Thymus (tissue), 11 donors: ENCODE results near the gene CDK16. TPM values are rescaled to one million over a fixed set of nuclear protein-coding genes. Genes with fewer than 3 reads are reported as not detected.

Source experiments
- DNase-seq, 9 donors: peaks; one replicate each; pipeline ENCODE4 v3.0.0-alpha.2; 2013; ENCODE audit warnings: low spot score in 9 of 9, low read depth in 6 of 9, missing footprints in 1 of 9
- H3K27ac ChIP-seq, 2 donors: one replicate each; pipeline ENCODE4 v1.5.1; 2013; ENCODE audit warnings: control low read depth in 1 of 2, low read depth in 1 of 2, low read length in 1 of 2, mild to moderate bottlenecking in 1 of 2, moderate library complexity in 1 of 2
- H3K27me3 ChIP-seq, 2 donors: one replicate each; pipeline ENCODE4 v1.5.1; 2013; ENCODE audit warnings: low read length in 1 of 2; ENCODE audit not compliant: control insufficient read depth in 2 of 2, insufficient read depth in 1 of 2
- H3K36me3 ChIP-seq, 2 donors: one replicate each; pipeline ENCODE4 v1.5.1; 2013; ENCODE audit warnings: low read length in 1 of 2, mild to moderate bottlenecking in 1 of 2, moderate library complexity in 1 of 2; ENCODE audit not compliant: control insufficient read depth in 2 of 2, insufficient read depth in 2 of 2
- H3K4me1 ChIP-seq, 2 donors: one replicate each; pipeline ENCODE4 v1.5.1; 2013; ENCODE audit warnings: low read length in 2 of 2; ENCODE audit not compliant: control insufficient read depth in 2 of 2, insufficient read depth in 2 of 2
- H3K4me3 ChIP-seq, 2 donors: one replicate each; pipeline ENCODE4 v1.5.1; 2013; ENCODE audit warnings: low read length in 2 of 2, control low read depth in 1 of 2, mild to moderate bottlenecking in 1 of 2
- H3K9me3 ChIP-seq, 2 donors: one replicate each; pipeline ENCODE4 v1.5.1; 2013; ENCODE audit warnings: low read length in 1 of 2, mild to moderate bottlenecking in 1 of 2; ENCODE audit not compliant: control insufficient read depth in 2 of 2, insufficient read depth in 1 of 2
- WGBS: extraction: QIAGEN DNeasy Blood & Tissue Kit; methylation state at CpG from one replicate; pipeline ENCODE4 v1.1.7; 2013; 5-methylcytosine and 5-hydroxymethylcytosine counted together
- polyA plus RNA-seq: library from polyadenylated mRNA; stranded (reverse); fragments of 200-250 nt; gene quantifications from one replicate; pipeline ENCODE4 v1.2.3, GENCODE V29; 2013
- total RNA-seq: library from RNA; stranded (reverse); fragments of 120-200 nt; gene quantifications from one replicate; pipeline ENCODE4 v1.2.4, GENCODE V29; 2013
- donor health status: healthy.

Gene CDK16
- total and polyA plus RNA-seq, 2 donors: 28.8 to 41.9 TPM

DNA sequence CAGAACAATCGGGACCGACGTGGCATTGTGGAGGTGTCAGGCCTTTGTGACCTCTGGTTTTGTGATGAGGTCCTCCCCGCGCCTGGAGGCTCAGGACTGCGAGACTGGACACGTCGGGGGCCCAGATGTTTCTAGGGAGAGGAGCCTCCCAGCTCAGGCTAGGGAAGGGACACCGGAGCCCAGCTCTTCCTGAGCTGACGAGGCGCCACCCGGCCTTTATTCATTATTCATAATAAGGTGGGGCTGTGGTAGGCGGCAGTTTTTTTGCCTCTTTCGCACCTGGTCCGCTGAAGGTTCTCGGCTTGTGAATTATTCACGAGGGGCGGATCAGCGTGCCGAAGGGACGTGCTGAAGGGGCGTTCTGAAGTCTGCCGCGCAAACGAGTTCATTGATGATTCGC, 27.1 kb upstream of the CDK16 start:
- under 1% methylated on average over 26 of the region's 26 CpGs for WGBS
- H3K4me1 ChIP-seq: peaks cover 13 to 46% of the 10 kb centered on the region in 2 donors

DNA sequence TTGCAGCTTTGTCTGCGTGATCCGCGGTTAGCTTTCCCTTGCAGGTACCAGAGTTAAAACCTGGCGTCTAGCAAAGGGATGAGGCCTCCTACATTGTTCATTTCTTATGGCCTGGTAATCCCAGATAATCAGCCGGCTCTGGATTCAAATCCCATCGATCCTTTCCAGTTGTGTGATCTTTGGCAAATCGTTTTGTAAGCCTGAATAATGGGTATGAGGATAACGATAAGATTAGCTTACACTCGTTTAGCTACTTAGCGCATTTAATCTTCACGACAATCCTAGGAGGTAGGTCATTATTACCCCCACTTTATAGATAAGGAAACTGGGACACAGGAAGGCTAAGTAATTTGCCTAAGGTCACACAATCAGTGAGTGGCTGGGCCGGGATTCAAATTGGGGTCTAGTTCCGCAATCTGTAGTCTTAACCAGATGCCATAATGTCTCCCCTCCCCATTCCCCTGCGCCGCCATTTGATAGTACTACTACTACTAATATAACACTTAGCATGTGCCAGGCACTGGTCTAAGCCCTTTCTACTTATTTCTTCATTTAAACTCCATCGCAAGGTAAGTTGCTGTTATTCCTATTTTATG, 26.6 kb upstream of the CDK16 start:
- DNase-seq: no peak
- H3K27me3 ChIP-seq: peaks cover 0 to 17% of the 10 kb centered on the region in 2 donors
- 60% methylated on average over 16 of the region's 16 CpGs for WGBS
- peaks cover 8 to 10% of the 10 kb centered on the region in 2 donors for H3K36me3 ChIP-seq
- peak overlapping the region; percentile 59 to 65 for H3K4me3 ChIP-seq
- peaks cover 13 to 51% of the 10 kb centered on the region in 2 donors for H3K4me1 ChIP-seq
- H3K9me3 ChIP-seq: peaks cover 0 to 4% of the 10 kb centered on the region in 2 donors
- H3K27ac ChIP-seq: peak overlapping the region in 1 of 2 donors; percentile 72

More for the DNA sequence above, 27.1 kb upstream of the CDK16 start:
- Histone ChIP-seq H3K36me3 (peaks cover 9 to 10% of the 10 kb centered on the region in 2 donors), H3K4me3 (peak overlapping the region; percentile 59 to 65), H3K27me3 (peaks cover 0 to 17% of the 10 kb centered on the region in 2 donors), H3K9me3 (peaks cover 0 to 4% of the 10 kb centered on the region in 2 donors), H3K27ac (peak overlapping the region; percentile 40 to 72)
- DNase-seq: peak in 4 of 9 donors; percentile 3 to 60 (median 20)

GRCh38 chrX:47193475-47194193, 24.8 kb upstream of the CDK16 start, which contains the start of gene UBA1:
TSS of gene UBA1 (plus strand) at chrX:47193829. CDS start at chrX:47198803, 4,974 bp downstream.
- peaks cover 20 to 22% of the 10 kb centered on the region in 2 donors for H3K36me3 ChIP-seq
- under 1% methylated on average over 50 of the region's 50 CpGs for WGBS
- peak within 1 kb of the TSS; percentile 90 to 92 for H3K27ac ChIP-seq
- DNase-seq: peak; percentile 87 to 99 (median 93)
- peak within 1 kb of the TSS; percentile 80 to 89 for H3K4me3 ChIP-seq
- H3K9me3 ChIP-seq: peaks cover 0 to 4% of the 10 kb centered on the region in 2 donors
- peaks cover 0 to 17% of the 10 kb centered on the region in 2 donors for H3K27me3 ChIP-seq
- H3K4me1 ChIP-seq: peaks cover 13 to 55% of the 10 kb centered on the region in 2 donors

- WGBS: 13% methylated on average over 14 of the region's 14 CpGs
- Histone ChIP-seq H3K4me3 (peak overlapping the region; percentile 80 to 89), H3K27me3 (peaks cover 0 to 17% of the 10 kb centered on the region in 2 donors), H3K36me3 (peaks cover 27 to 28% of the 10 kb centered on the region in 2 donors), H3K9me3 (peaks cover 0 to 4% of the 10 kb centered on the region in 2 donors), H3K27ac (peak overlapping the region; percentile 90 to 92), H3K4me1 (peaks cover 13 to 55% of the 10 kb centered on the region in 2 donors)
- DNase-seq: peak in 2 of 9 donors; percentile 2 to 58
Measured at GRCh38 chrX:47194194-47194787, 24.2 kb upstream of the CDK16 start.

DNA sequence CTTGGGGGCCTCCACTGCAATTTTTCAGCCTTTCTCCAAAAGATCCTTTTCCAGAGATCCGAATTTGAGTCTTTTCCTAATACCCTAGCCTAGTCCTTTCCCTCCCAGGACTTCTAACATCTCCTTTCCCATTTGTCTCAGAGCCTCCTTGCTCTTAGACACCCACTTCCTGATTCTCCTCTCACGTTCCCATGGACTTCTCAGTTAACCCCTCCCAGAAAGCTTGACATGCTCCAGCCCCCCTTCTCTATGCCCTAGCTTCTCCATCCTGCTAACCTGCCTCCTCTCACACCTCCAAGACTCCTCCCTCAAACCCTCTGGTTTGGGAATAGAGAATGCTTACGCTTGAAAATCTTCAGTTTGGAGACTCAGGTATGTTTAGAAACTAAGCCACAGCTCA, 22.4 kb upstream of the CDK16 start:
- no peak for DNase-seq
- no peak overlapping the region for H3K27ac ChIP-seq
- H3K27me3 ChIP-seq: peaks cover 0 to 7% of the 10 kb centered on the region in 2 donors
- H3K9me3 ChIP-seq: no peaks in the 10 kb centered on the region
- H3K4me1 ChIP-seq: peaks cover 13 to 49% of the 10 kb centered on the region in 2 donors
- WGBS: 81% methylated on average over 3 of the region's 3 CpGs
- H3K36me3 ChIP-seq: peaks cover 44% of the 10 kb centered on the region in 2 donors
- H3K4me3 ChIP-seq: no peak overlapping the region

GRCh38 chrX:47197526-47197925, 21.0 kb upstream of the CDK16 start:
- no peak for DNase-seq
- WGBS: 94% methylated on average over 7 of the region's 7 CpGs
- Histone ChIP-seq H3K9me3 (no peaks in the 10 kb centered on the region), H3K27me3 (no peaks in the 10 kb centered on the region), H3K4me3 (no peak overlapping the region), H3K36me3 (peaks cover 58 to 59% of the 10 kb centered on the region in 2 donors), H3K4me1 (peaks cover 13 to 36% of the 10 kb centered on the region in 2 donors), H3K27ac (no peak overlapping the region)

- WGBS: 96% methylated on average over 10 of the region's 10 CpGs
- Histone ChIP-seq H3K9me3 (no peaks in the 10 kb centered on the region), H3K4me3 (no peak overlapping the region), H3K4me1 (peaks cover 9 to 30% of the 10 kb centered on the region in 2 donors), H3K27ac (no peak overlapping the region), H3K36me3 (peaks cover 65% of the 10 kb centered on the region in 2 donors), H3K27me3 (no peaks in the 10 kb centered on the region)
- no peak for DNase-seq
Measured at GRCh38 chrX:47198026-47198686, 20.3 kb upstream of the CDK16 start.

- WGBS: 96% methylated on average over 15 of the region's 15 CpGs
- no peak overlapping the region for H3K4me3 ChIP-seq
- H3K36me3 ChIP-seq: peaks cover 69 to 70% of the 10 kb centered on the region in 2 donors
- no peaks in the 10 kb centered on the region for H3K27me3 ChIP-seq
- no peak for DNase-seq
- no peak overlapping the region for H3K27ac ChIP-seq
- H3K9me3 ChIP-seq: no peaks in the 10 kb centered on the region
- H3K4me1 ChIP-seq: peaks cover 9 to 28% of the 10 kb centered on the region in 2 donors
Measured at GRCh38 chrX:47198687-47199080, 19.8 kb upstream of the CDK16 start.
